Right lobe of liver (tissue), 6 donors: ENCODE results near the gene PPM1A. TPM values are rescaled to one million over a fixed set of nuclear protein-coding genes. Genes with fewer than 3 reads are reported as not detected.

Experiments
- ATAC-seq, 4 donors: fragments of 200-7000 bp; cut with Tn5 transposase; one replicate each; pipeline ENCODE4 v1.9.1; 2020; ENCODE audit warnings: mild to moderate bottlenecking in 4 of 4, moderate library complexity in 4 of 4
- DNase-seq, 3 donors: peaks; one replicate each; pipeline ENCODE4 v3.0.0-alpha.2; 2020
- H3K27ac ChIP-seq, 3 donors: fragments of 200-600 bp; one replicate each; pipeline ENCODE4 v1.8.0; 2022
- H3K27me3 ChIP-seq, 2 donors: fragments of 200-600 bp; one replicate each; pipeline ENCODE4 v1.8.0; 2022
- H3K36me3 ChIP-seq, 4 donors: fragments of 200-600 bp; sonication (generic) in 1 of 4; one replicate each; pipeline versions ENCODE4 v1.5.1 to v1.8.0; 2017 to 2022; ENCODE audit warnings: control low read depth in 1 of 4
- H3K4me1 ChIP-seq, 4 donors: fragments of 200-600 bp; sonication (generic) in 1 of 4; one replicate each; pipeline versions ENCODE4 v1.5.1 to v1.8.0; 2017 to 2022; ENCODE audit warnings: control low read depth in 1 of 4
- H3K4me3 ChIP-seq, 3 donors: fragments of 200-600 bp; one replicate each; pipeline ENCODE4 v1.8.0; 2022
- H3K9me3 ChIP-seq, 4 donors: fragments of 200-600 bp; sonication (generic) in 1 of 4; one replicate each; pipeline versions ENCODE4 v1.5.1 to v1.8.0; 2017 to 2022; ENCODE audit warnings: control low read depth in 1 of 4
- CTCF ChIP-seq, 4 donors: fragments of 200-600 bp in 3 of 4; fragments of 450-650 bp in 1 of 4; IDR thresholded peaks; one replicate each; pipeline versions ENCODE4 v1.5.1 to v1.8.0; 2016 to 2022; ENCODE audit warnings: antibody characterized with exemption in 4 of 4, mild to moderate bottlenecking in 2 of 4
- POLR2A ChIP-seq: fragments of 450-650 bp; IDR thresholded peaks from one replicate; pipeline ENCODE4 v1.6.1; 2017; ENCODE audit warnings: antibody characterized with exemption, mild to moderate bottlenecking
- WGBS: methylation state at CpG from one replicate; pipeline ENCODE4 v1.1.6; 2018; ENCODE audit warnings: low coverage, low lambda C conversion rate; ENCODE audit not compliant: insufficient coverage; ENCODE audit errors: missing lambda C conversion rate; 5-methylcytosine and 5-hydroxymethylcytosine counted together
- intact Hi-C, 2 donors: fragments of 100-400 bp; cut with DNase I; formaldehyde crosslinking; loops; one replicate each; pipeline versions ENCODE4 v1.11.2 to v1.14.1; 2022
- long read RNA-seq: library from polyadenylated mRNA; unstranded; transcript quantifications from one replicate; pipeline ENCODE4 v2.0.0, GENCODE V29; 2019
- total RNA-seq, 6 experiments: library from RNA; depleted of rRNA in 2 of 6; stranded (reverse); fragments of >200 nt in 2 of 6; fragmentation: NEBNext Ultra II Directional in 3 of 6; extraction: Animal tissue kit (Norgen Biotek cat#: 25700) in 3 of 6; gene quantifications; one replicate each; pipeline versions ENCODE4 v1.1.0 to v1.2.4, GENCODE V29; 2016 to 2023
- donor health status: DM: no; HTN: yes; CAD: no.
- donor health status: DM: no; HTN: no; CAD: no.
- donor health status: DM: no; HTN: no; CAD: no.
- donor health status: DM: no; HTN: yes; CAD: no.
- donor health status: DM: no; HTN: yes; CAD: no.

PPM1A gene
- total RNA-seq, result 10 to 100 TPM; 32.6 to 54.7 (median 39.4) TPM
- long read RNA-seq, partial matches to known transcripts, result 1 of 2 reads
- long read RNA-seq, other reads (novel, unspliced or antisense), result 1 of 2 reads

- intact Hi-C loops, result no loop called here
- DNase-seq, result peak; percentile 97
- Histone ChIP-seq H3K9me3 (no peaks in the 10 kb centered on the region), H3K36me3 (no peaks in the 10 kb centered on the region), H3K27ac (peak within 1 kb of the TSS; percentile 100), H3K27me3 (no peaks in the 10 kb centered on the region), H3K4me3 (peak within 1 kb of the TSS; percentile 67 to 79 (median 78)), H3K4me1 (peaks cover 0 to 36% (median 10%) of the 10 kb centered on the region in 4 donors)
- peak; percentile 82 to 86 (median 85) for ATAC-seq
- TF ChIP-seq POLR2A (peak; percentile 96), CTCF (IDR thresholded peaks at IDR 0.05) (no peak)
- 0% methylated on average over 1 of the region's 74 CpGs for WGBS
Measured at GRCh38 chr14:60248697-60249318, at the start of gene PPM1A. Gene PPM1A (plus strand): TSS chr14:60249221. CDS start chr14:60282704, 33,483 bp downstream.

- no peaks in the 10 kb centered on the region for H3K4me1 ChIP-seq
- TF ChIP-seq POLR2A (no peak), CTCF (IDR thresholded peaks at IDR 0.05) (no peak)
- no peak overlapping the region for H3K27ac ChIP-seq
- H3K27me3 ChIP-seq, result no peaks in the 10 kb centered on the region
- no peak for ATAC-seq
- no peak for DNase-seq
- no peaks in the 10 kb centered on the region for H3K36me3 ChIP-seq
- no peak overlapping the region for H3K4me3 ChIP-seq
- intact Hi-C loops, result no loop called here
- H3K9me3 ChIP-seq, result no peaks in the 10 kb centered on the region
Measured at GRCh38 chr14:60199321-60199720, 49.7 kb upstream of the PPM1A start.

GRCh38 chr14:60204104-60204842 lies 44.7 kb upstream of the PPM1A start:
- 28% methylated on average over 8 of the region's 8 CpGs for WGBS

More at GRCh38 chr14:60204104-60204842, 44.7 kb upstream of the PPM1A start:
- no peaks in the 10 kb centered on the region for H3K9me3 ChIP-seq
- no peak for TF ChIP-seq CTCF (IDR thresholded peaks at IDR 0.05)
- no peak for TF ChIP-seq POLR2A
- H3K36me3 ChIP-seq, result no peaks in the 10 kb centered on the region
- intact Hi-C loops, result no loop called here
- peak in 1 of 4 donors; percentile 45 for ATAC-seq
- no peak overlapping the region for H3K4me3 ChIP-seq
- no peaks in the 10 kb centered on the region for H3K4me1 ChIP-seq
- H3K27ac ChIP-seq, result no peak overlapping the region
- DNase-seq, result no peak
- H3K27me3 ChIP-seq, result no peaks in the 10 kb centered on the region
